HG02884 (cell line): Measurements from ENCODE around the gene EFCAB8.
"Not testable (repeated sequence)": the region's sequence is repeated elsewhere in the genome, so short reads cannot be mapped to it uniquely, and the experiment has no call there.

ENCODE experiments used
- ATAC-seq: cut with Tn5 transposase; IDR thresholded peaks from one replicate; pipeline ENCODE4 v1.9.1; 2021; ENCODE audit warnings: mild to moderate bottlenecking, moderate library complexity; ENCODE audit not compliant: unreplicated experiment

Gene EFCAB8

DNA sequence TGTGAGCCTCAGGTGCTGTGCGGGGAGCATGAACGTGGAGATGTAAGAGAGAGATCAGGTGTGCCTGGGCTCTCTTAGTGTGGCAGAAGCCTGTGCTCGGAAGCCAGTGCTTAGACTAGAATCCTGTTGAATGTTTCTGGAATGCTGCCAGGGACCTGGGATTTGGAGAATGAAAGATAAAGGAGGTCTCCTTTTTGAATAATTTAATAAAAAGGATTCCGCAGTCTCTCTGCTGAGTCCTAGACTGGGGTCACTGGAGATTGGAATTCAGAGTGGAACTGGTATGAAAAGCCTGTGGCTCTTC lies 18.8 kb upstream of the EFCAB8 start:
- ATAC-seq: no peak

- ATAC-seq: no peak
Observed at GRCh38 chr20:32841174-32841573, 17.5 kb upstream of the EFCAB8 start.

DNA sequence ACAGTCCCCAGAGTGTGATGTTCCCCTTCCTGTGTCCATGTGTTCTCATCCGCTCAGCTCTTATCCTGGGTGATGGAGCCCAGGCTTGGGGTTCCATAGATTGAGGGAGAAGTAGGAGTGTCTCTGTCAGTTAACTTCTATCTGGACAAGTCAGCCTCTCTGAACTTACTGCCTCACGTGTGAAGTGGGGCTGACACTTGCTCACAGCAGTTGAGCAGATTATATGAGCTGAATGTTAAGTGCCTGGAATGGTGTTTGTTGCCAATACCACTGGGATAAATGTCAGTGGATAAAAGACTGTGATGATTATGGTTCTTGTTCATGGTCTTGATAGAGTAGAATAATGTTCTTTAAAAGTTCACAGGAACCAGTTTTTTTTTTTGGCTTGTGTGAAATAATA lies 17.1 kb upstream of the EFCAB8 start:
- no peak for ATAC-seq

- ATAC-seq: no peak
Observed at GRCh38 chr20:32842688-32843524, 15.8 kb upstream of the EFCAB8 start.

- ATAC-seq: no peak
Observed at GRCh38 chr20:32845786-32846185, 12.9 kb upstream of the EFCAB8 start.

GRCh38 chr20:32846852-32847251 lies 11.9 kb upstream of the EFCAB8 start:
- ATAC-seq: no peak

DNA sequence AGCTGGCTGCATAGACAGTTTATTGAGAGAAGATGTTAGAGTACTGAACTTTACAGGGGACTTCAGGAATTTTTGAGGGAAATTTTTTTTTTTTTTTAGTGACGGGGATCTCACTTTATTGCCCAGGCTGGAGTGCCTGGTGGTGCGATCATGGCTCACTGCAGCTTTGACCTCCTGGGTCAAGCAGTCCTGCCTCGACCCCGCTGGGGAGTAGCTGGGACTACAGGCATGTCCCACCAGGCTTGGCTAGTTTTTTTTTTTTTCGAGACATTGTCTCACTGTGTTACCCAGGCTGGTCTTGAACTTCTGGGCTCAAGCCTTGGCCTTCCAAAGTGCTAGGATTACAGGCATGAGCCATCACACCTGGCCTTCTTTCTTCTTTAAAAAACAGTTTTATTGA lies 10.8 kb upstream of the EFCAB8 start:
- ATAC-seq: no peak

DNA sequence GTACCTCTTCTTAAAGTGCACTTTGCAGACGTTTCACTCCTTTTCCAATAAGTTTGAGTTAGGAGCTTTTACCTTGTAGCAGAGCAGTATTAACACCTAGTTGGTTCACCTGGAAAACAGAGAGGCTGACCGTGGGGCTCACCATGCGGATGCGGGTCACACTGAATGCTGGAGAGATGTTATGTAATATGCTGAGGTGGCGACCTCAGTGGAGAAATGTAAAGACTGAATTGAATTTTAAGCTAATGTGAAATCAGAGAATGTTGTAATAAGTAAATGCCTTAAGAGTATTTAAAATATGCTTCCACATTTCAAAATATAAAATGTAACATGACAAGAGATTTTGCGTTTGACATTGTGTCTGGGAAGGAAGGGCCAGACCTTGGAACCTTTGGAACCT lies 9.9 kb upstream of the EFCAB8 start:
- no peak for ATAC-seq

GRCh38 chr20:32849577-32849976 lies 9.1 kb upstream of the EFCAB8 start:
- ATAC-seq: no peak

GRCh38 chr20:32855387-32855786 lies 3.3 kb upstream of the EFCAB8 start:
- no peak for ATAC-seq

GRCh38 chr20:32858189-32858588 lies 534 bp upstream of the EFCAB8 start:
- no peak for ATAC-seq

DNA sequence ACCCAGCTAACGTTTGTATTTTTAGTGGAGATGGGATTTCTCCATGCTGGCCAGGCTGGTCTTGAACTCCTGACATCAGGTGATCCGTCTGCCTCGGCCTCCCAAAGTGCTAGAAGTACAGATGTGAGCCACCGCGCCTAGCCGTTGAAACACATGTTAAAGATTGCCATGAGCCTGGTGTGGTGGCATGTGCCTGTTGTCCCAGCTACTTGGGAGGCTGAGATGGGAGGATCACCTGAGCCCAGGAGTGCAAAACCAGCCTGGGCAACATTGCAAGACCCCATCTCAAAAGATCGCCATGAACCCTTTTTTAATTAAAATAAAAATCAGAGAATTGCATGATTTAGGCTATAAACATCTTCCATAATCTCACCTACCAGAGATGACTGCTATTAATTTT lies 2.7 kb downstream of the EFCAB8 start:
- ATAC-seq: no peak

- ATAC-seq: no peak
Observed at GRCh38 chr20:32869562-32869961, 10.8 kb downstream of the EFCAB8 start.

- ATAC-seq: not testable (repeated sequence)
Observed at GRCh38 chr20:32870526-32870925, 11.8 kb downstream of the EFCAB8 start.

DNA sequence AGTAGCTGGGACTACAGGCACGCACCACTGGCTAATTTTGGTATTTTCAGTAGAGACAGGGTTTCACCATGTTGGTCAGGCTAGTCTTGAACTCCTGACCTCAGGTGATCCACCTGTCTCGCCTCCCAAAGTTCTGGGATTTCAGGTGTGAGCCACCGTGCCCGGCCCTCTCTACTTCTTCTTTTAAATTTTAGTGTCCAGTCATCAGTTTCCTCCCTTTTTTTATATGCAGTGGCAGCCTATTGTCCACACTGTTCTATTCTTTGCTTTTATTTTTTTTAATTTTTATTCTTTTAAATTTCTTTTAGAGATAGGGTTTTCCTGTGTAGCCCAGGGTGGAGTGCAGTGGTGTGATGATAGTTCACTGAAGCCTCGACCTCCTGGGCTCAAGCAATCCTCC lies 12.3 kb downstream of the EFCAB8 start:
- ATAC-seq: no peak

DNA sequence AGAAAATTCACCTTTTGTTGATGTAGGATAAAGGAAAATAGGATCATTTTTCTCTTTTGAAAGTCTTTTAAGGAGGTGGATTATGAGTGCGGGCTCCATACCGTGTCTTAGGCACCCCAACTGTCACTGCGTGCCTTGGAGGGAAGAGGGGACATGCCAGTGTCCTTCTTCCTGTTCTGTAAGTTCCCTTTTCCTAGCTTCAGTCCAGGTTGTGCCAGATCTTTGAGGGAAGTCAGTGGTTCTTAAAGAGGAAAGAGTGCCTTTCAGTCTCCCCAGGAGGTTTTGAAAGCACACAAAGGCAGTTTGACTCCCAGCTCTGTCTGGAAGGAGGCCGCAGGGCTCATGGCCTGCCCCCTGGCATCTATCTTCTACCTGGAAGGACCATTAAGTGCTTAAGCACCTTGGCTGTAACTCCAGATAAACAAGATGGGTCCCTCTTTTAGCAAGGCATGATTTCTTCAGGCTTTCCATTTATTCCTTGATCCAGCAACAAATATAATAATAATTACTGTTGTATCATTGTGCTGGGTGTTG lies 13.0 kb downstream of the EFCAB8 start:
- ATAC-seq: no peak

GRCh38 chr20:32872266-32872665 lies 13.5 kb downstream of the EFCAB8 start:
- ATAC-seq: no peak

- ATAC-seq: no peak
Observed at GRCh38 chr20:32875673-32876072, 16.9 kb downstream of the EFCAB8 start.

DNA sequence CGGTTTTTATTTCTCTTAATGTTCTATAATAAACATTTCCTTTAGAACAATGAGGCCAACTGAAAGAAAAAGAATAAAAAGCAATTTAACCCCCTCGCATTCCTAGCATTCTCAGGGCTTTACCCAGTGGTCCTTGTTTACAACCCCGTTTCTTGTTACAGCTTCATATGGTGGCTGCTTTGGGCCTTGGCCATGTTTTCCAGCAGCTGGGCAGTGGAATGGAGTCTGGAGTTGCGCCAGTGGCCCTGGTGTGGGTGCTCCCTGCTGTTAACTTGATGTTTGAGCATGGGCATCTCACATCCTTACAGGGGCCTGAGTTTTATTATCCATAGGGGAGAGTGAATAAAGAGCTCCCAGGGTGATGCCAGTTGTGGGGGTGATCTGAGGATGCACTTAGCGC lies 18.8 kb downstream of the EFCAB8 start:
- ATAC-seq: no peak

GRCh38 chr20:32878820-32879219 lies 20.1 kb downstream of the EFCAB8 start:
- ATAC-seq: no peak

- no peak for ATAC-seq
Observed at GRCh38 chr20:32879538-32879937, 20.8 kb downstream of the EFCAB8 start.

DNA sequence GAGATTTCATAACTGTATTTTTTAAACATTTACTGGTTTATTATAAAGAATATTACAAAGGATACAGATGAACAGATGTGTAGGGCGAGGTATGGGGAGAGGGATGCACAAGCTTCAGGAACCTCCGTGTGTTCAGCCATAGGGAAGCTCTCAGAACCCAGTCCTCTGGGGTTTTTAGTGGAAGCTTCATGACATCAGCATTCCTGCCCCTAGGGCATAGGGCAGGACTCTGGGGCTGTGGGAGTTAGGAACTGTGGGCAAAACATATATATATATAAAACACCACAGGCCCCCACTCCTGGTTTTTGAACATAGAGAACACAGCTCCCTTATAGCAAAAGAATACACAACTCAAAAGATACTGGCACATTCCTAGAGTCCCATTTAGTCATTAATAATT lies 21.9 kb downstream of the EFCAB8 start:
- no peak for ATAC-seq

- no peak for ATAC-seq
Observed at GRCh38 chr20:32883081-32883480, 24.4 kb downstream of the EFCAB8 start.
